ENCODE data around the gene LAGE3. TPM values are rescaled to one million over a fixed set of nuclear protein-coding genes. Genes with fewer than 3 reads are reported as not detected.

Gene LAGE3
- total RNA-seq, 1 donor from 2014 or later, result 72.2 TPM

DNA sequence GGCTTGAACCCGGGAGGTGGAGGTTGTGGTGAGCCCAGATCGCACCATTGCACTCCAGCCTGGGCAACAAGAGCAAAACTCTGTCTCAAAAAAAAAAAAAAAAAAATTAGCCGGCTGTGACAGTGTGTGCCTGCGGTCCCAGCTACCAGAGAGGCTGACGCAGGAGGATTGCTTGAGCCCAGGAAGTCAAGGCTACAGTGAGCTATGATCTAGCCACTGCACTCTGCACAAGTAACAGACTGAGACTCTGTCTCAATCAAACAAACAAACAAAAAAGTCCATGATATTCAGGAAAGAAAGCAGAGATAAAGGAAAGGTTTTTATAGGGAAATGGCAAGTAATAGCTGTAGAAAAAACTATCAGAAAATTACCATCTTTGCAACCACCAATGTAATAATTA is 2.1 kb upstream of the LAGE3 start:
- DNase-seq (ENCODE audit: low read depth), result no peak

DNA sequence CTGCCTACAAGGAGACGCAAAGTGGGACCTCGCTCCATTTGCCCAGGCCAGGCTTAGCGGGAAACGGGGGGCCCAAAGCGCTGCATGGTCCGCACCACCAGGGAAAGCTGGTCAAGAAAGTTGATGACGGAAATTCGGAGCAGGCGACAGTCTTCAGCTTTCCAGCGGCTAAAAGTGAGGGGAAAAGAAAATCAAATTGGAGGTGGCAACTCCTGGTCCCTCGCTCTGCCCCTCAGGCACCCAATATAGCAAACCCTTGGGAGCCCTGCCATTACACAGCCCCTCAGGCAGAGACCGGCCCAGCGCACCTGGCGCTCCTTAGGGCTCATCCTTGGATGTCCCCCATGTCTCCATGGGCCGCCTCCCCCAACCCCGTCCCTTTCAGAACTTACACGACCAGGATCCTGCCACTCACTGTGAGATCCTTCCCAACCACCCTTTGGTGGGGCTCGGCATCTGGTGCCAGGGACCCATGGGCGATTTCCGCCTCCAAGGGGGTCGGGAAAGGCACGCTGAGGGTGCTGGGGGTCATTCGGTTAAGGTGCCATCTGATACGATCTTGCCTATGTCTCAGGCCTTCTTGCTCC is 1.1 kb downstream of the LAGE3 start:
- DNase-seq (ENCODE audit: low read depth), result no peak

DNA sequence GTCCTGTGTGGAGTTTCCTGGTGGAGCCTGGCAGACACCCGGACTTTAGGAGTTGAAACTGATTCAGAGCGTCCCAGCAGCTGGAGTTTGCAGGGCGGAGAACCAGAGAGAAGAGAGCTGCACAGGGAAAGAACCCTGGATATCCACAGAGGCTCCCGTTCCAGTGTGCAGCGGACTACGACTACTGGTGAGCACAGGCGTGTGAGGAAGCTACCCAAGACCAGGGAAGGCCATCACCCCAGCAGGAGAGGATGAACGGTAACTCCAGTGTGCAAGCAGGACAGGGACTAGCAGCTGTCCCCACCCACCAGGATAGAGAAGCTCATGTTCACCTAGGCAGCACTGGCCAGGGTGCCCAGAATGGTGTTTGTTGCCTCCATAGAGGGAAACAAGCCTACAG is 2.3 kb downstream of the LAGE3 start:
- DNase-seq (ENCODE audit: low read depth), result no peak

DNA sequence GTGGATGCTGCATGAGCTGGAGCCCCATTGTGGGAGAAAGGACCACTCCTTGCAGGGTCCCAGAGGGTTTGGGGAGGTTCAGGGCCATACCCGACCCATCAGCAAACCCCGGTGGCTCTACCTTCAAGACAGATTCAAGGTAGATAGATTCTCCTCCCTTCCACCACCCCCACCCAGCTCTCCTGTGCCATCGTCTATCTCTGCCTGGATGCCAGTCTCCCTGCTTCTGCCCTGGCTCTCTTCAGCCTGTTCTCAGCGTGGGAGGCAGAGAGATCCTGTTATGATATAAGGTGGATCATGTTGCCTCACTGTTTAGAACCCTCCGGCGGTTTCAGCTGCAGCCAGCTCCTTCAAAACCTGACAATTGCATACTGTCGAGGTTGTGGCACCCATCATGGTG is 5.4 kb downstream of the LAGE3 start:
- no peak for DNase-seq (ENCODE audit: low read depth)

- no peak for DNase-seq (ENCODE audit: low read depth)
Observed at GRCh38 chrX:154472685-154473632, 6.1 kb downstream of the LAGE3 start.

DNA sequence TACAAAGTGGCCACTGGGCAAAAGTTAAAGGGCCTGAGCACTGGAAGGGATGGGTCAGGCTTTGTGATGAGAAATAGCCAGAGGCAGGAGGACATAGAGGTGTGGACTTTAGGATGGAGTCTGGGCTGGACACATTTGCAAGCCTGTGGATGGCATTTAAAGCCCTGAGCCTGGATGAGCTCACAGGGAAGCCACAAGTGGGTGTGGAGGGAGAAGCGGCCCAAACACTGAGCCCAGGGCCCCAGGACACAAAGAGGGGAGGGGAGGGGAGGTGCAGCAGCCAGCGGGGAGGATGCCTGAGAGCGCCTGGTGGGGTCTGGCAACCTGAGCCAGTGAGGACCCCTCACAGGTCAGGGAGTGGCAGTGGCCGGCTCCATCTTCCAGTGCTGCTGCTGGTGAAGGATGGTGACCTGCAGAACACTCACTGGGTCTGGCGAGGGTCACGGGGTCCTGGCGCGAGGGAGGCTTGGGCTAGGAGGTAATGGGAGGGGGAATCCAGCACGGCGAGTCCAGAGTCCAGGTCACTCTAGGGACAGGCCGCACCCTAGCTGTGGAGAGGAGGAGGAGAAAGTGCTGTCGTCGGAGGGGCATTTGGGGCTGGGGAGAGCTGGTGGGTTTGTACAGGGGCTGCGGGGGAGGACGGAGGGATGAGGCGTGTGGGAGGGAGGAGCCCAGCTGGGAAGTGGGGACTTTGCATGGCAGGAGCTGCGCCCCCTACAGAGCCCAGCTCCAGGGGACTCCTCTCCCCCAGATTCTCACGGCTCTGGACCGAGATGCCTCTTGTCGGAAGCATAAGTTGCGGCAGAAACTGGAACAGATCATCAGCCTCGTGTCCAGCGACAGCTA is 7.0 kb downstream of the LAGE3 start:
- DNase-seq (ENCODE audit: low read depth), result no peak

DNA sequence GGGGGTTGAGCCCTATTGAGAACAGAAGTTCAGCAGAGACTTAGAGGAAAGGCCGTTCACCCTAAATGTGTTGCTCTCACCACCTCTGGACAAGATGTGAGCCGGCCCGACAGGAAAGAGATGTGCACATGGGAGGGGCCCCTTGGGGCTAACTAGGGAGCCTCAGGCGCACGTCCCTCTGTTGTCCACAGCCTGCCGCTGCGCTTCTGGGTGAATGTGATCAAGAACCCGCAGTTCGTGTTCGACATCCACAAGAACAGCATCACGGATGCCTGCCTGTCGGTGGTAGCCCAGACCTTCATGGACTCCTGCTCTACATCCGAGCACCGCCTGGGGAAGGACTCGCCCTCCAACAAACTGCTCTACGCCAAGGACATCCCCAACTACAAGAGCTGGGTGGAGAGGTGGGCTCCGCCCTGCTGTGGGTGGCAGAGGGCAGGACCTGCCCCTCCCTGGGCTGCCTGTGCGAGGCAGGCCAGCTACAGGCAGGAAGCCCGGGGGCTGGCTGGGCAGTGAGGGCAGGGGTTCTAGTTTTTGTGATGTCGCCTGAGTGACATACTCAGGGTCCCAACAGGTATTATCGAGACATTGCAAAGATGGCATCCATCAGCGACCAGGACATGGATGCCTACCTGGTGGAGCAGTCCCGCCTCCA is 8.0 kb downstream of the LAGE3 start:
- DNase-seq (ENCODE audit: low read depth), result no peak

DNA sequence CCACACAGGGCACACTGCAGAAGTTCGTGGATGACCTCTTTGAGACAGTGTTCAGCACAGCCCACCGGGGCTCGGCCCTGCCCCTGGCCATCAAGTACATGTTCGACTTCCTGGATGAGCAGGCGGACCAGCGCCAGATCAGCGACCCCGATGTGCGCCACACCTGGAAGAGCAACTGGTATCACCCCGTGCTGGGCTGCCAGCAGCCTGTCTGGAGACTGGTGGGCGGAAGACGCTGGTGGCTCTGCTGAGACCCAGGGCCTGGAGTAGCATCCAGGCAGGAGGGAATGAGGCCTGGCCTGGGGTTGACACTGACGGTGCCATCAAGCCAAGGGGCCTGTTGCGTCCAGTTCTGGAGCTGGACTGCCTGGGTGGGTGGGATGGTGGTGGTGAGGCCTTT is 8.6 kb downstream of the LAGE3 start:
- no peak for DNase-seq (ENCODE audit: low read depth)

DNA sequence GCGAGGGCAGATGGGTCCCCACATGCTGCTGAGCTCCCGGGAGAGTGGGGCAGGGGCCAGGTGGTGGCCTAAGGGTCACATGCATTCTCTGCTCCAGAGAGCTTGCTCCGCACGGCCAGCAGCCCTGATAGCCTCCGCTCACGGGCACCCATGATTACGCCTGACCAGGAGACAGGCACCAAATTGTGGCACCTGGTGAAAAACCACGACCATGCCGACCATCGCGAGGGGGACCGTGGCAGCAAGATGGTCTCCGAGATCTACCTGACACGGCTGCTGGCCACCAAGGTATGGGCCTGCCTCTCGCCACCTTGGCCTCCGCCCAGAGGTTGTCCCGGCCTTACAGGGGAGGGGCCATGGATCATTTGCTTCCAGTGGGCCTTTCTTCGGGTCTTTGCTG is 9.2 kb downstream of the LAGE3 start:
- no peak for DNase-seq (ENCODE audit: low read depth)

DNA sequence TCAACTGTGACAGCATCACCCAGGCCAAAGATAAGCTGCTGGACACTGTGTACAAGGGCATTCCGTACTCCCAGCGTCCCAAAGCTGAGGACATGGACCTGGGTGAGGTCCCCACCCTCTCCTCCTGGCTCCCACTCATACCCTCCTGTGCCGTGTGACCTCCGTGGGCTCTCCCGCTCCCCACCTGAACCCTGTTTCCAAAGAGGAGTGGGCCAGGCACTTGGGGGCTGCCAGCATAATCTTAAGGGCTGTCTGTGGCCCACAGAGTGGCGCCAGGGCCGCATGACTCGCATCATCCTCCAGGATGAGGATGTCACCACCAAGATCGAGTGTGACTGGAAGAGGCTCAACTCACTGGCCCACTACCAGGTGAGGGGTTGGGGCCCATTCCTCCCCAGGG is 10.0 kb downstream of the LAGE3 start:
- no peak for DNase-seq (ENCODE audit: low read depth)

- DNase-seq (ENCODE audit: low read depth), result no peak
Observed at GRCh38 chrX:154468217-154468616, 10.9 kb downstream of the LAGE3 start.

- DNase-seq (ENCODE audit: low read depth), result no peak
Observed at GRCh38 chrX:154467556-154467955, 11.5 kb downstream of the LAGE3 start.

GRCh38 chrX:154466907-154467306 is 12.2 kb downstream of the LAGE3 start:
- no peak for DNase-seq (ENCODE audit: low read depth)

- DNase-seq (ENCODE audit: low read depth), result no peak
Observed at GRCh38 chrX:154466036-154466435, 13.0 kb downstream of the LAGE3 start.

DNA sequence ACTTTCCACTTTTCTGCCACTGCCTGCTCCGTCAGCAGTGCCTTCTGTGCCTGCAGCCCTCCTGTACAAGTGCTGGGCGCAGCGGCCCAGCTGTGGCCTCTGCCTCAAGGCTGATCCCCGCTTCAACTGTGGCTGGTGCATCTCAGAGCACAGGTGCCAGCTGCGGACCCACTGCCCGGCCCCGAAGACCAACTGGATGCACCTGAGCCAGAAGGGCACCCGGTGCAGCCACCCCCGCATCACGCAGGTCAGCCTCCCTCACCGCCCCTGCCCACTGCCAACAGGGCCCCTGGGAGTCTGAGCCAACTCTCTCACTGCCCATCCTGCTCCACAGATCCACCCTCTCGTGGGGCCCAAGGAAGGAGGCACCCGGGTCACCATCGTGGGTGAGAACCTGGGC is 13.5 kb downstream of the LAGE3 start:
- no peak for DNase-seq (ENCODE audit: low read depth)

GRCh38 chrX:154464806-154465365 is 14.2 kb downstream of the LAGE3 start:
- DNase-seq (ENCODE audit: low read depth), result no peak

GRCh38 chrX:154463611-154464220 is 15.4 kb downstream of the LAGE3 start:
- DNase-seq (ENCODE audit: low read depth), result no peak

- no peak for DNase-seq (ENCODE audit: low read depth)
Observed at GRCh38 chrX:154462396-154462795, 16.7 kb downstream of the LAGE3 start.

- DNase-seq (ENCODE audit: low read depth), result no peak
Observed at GRCh38 chrX:154460326-154460725, 18.8 kb downstream of the LAGE3 start.

GRCh38 chrX:154459832-154460231 is 19.2 kb downstream of the LAGE3 start:
- DNase-seq (ENCODE audit: low read depth), result no peak

All from myocyte (in vitro differentiated cells).